IMR-90 (cell line): ENCODE data around the gene TRPM6. TPM values are rescaled to one million over a fixed set of nuclear protein-coding genes. Genes with fewer than 3 reads are reported as not detected.

Source experiments
- ATAC-seq: fragments of 200-7000 bp; cut with Tn5 transposase; 2 replicates; pipeline ENCODE4 v1.9.1; 2020; ENCODE audit warnings: low read depth, mild to moderate bottlenecking, moderate library complexity
- BruUV-seq: library from RNA; stranded (reverse); fragments of 400-500 nt; replicated peaks from 2 replicates; lab custom pipeline; 2021; lab: Mats Ljungman, UMichigan
- CTCF ChIA-PET: fragments of 300-600 bp; formaldehyde crosslinking; extraction: SDS; loops from one replicate; lab custom pipeline; 2021; ENCODE audit warnings: antibody characterized with exemption; lab: Yijun Ruan, JAX
- POLR2A ChIA-PET: fragments of 300-600 bp; sonication (Branson Sonifier 250); formaldehyde crosslinking; loops from one replicate; lab custom pipeline; 2022; ENCODE audit warnings: antibody characterized with exemption; ENCODE audit not compliant: unreplicated experiment; lab: Charles Lee
- DNase-seq: peaks from one replicate; pipeline ENCODE4 v3.0.0; 2013
- H2AFZ ChIP-seq: replicated peaks from 2 replicates; pipeline ENCODE3; 2013; ENCODE audit warnings: low read length, mild to moderate bottlenecking; ENCODE audit not compliant: poor library complexity
- H2AK5ac ChIP-seq: 2 replicates; pipeline ENCODE4 v1.6.1; 2013; ENCODE audit warnings: low read depth, low read length, inconsistent platforms
- H2AK9ac ChIP-seq: replicated peaks from 2 replicates; pipeline ENCODE3; 2013; ENCODE audit warnings: mild to moderate bottlenecking, low read depth, low read length, moderate library complexity; ENCODE audit not compliant: poor library complexity
- H2BK120ac ChIP-seq: 2 replicates; pipeline ENCODE4 v1.6.1; 2013; ENCODE audit warnings: low read depth, low read length, inconsistent platforms
- H2BK15ac ChIP-seq: 3 replicates; pipeline ENCODE4 v1.6.1; 2013; ENCODE audit warnings: low read depth, low read length, inconsistent platforms
- H2BK20ac ChIP-seq: 2 replicates; pipeline ENCODE4 v1.6.1; 2013; ENCODE audit warnings: low read depth, mild to moderate bottlenecking, inconsistent platforms, low read length, moderate library complexity
- H2BK5ac ChIP-seq: 2 replicates; pipeline ENCODE4 v1.6.1; 2013; ENCODE audit warnings: mild to moderate bottlenecking, low read depth, low read length, inconsistent platforms; ENCODE audit not compliant: poor library complexity, severe bottlenecking
- H3K14ac ChIP-seq: replicated peaks from 2 replicates; pipeline ENCODE4 v1.6.1; 2013; ENCODE audit warnings: low read depth, low read length, inconsistent platforms
- H3K18ac ChIP-seq: 2 replicates; pipeline ENCODE4 v1.6.1; 2013; ENCODE audit warnings: low read depth, low read length, control low read depth
- H3K23ac ChIP-seq: 2 replicates; pipeline ENCODE4 v1.6.1; 2013; ENCODE audit warnings: low read depth, low read length, inconsistent platforms
- H3K27ac ChIP-seq: 2 replicates; pipeline ENCODE4 v1.5.1; 2013; ENCODE audit warnings: mild to moderate bottlenecking, control low read depth, low read length; ENCODE audit not compliant: insufficient read depth
- H3K27me3 ChIP-seq: 2 replicates; pipeline ENCODE4 v1.6.1; 2013; ENCODE audit warnings: low read length; ENCODE audit not compliant: control insufficient read depth, insufficient read depth
- H3K36me3 ChIP-seq: 2 replicates; pipeline ENCODE4 v1.6.1; 2013; ENCODE audit warnings: low read length, mixed read lengths; ENCODE audit not compliant: control insufficient read depth, insufficient read depth
- H3K4ac ChIP-seq: 2 replicates; pipeline ENCODE4 v1.6.1; 2013; ENCODE audit warnings: low read depth, low read length, inconsistent platforms
- H3K4me1 ChIP-seq: 2 replicates; pipeline ENCODE4 v1.6.1; 2013; ENCODE audit warnings: low read length, mixed read lengths; ENCODE audit not compliant: control insufficient read depth, insufficient read depth
- H3K4me2 ChIP-seq: 2 replicates; pipeline ENCODE4 v1.6.1; 2013; ENCODE audit warnings: low read depth, mild to moderate bottlenecking, control low read depth, low read length, moderate library complexity
- H3K4me3 ChIP-seq: 2 replicates; pipeline ENCODE4 v1.5.1; 2013; ENCODE audit warnings: low read depth, mild to moderate bottlenecking, control low read depth, low read length, moderate library complexity; ENCODE audit not compliant: insufficient read depth
- H3K56ac ChIP-seq: 2 replicates; pipeline ENCODE4 v1.6.1; 2013; ENCODE audit warnings: low read length, inconsistent platforms; ENCODE audit not compliant: insufficient read depth; ENCODE audit errors: extremely low read depth
- H3K79me1 ChIP-seq, 2 experiments: 2 replicates each; pipeline ENCODE4 v1.6.1; 2013; ENCODE audit warnings: low read length in 2 of 2, inconsistent platforms in 1 of 2, low read depth in 1 of 2
- H3K9ac ChIP-seq: 2 replicates; pipeline ENCODE4 v1.6.1; 2013; ENCODE audit warnings: low read depth, low read length, control low read depth
- H3K9me1 ChIP-seq: 2 replicates; pipeline ENCODE4 v1.6.1; 2013; ENCODE audit warnings: low read length, inconsistent platforms; ENCODE audit not compliant: insufficient read depth
- H3K9me3 ChIP-seq: 2 replicates; pipeline ENCODE4 v1.6.1; 2013; ENCODE audit warnings: low read length; ENCODE audit not compliant: control insufficient read depth, insufficient read depth
- H4K20me1 ChIP-seq: 2 replicates; pipeline ENCODE4 v1.6.1; 2013; ENCODE audit warnings: low read length, inconsistent platforms; ENCODE audit not compliant: insufficient read depth
- H4K5ac ChIP-seq: 2 replicates; pipeline ENCODE4 v1.6.1; 2013; ENCODE audit warnings: mild to moderate bottlenecking, low read depth, low read length, control low read depth
- H4K8ac ChIP-seq, 2 experiments: 2 replicates each; pipeline ENCODE4 v1.6.1; 2013; ENCODE audit warnings: low read depth in 2 of 2, low read length in 2 of 2, control low read depth in 1 of 2, inconsistent platforms in 1 of 2
- H4K91ac ChIP-seq: 2 replicates; pipeline ENCODE4 v1.6.1; 2013; ENCODE audit warnings: low read depth, low read length, inconsistent platforms; ENCODE audit not compliant: insufficient read depth
- BHLHE40 ChIP-seq: fragments of 150-350 bp; IDR thresholded peaks from 2 replicates; pipeline ENCODE4 v1.6.1; 2016; ENCODE audit warnings: mild to moderate bottlenecking, low read depth, low read length
- CEBPB ChIP-seq: IDR thresholded peaks from 2 replicates; pipeline ENCODE4 v1.6.1; 2012; ENCODE audit warnings: low read depth, low read length, improper control_type of control experiment
- CHD1 ChIP-seq: IDR thresholded peaks from 2 replicates; pipeline ENCODE4 v1.6.1; 2012; ENCODE audit warnings: low read depth, low read length, improper control_type of control experiment
- FOS ChIP-seq: fragments of 150-350 bp; IDR thresholded peaks from 2 replicates; pipeline ENCODE4 v1.6.1; 2016; ENCODE audit warnings: low read depth, low read length
- MAFK ChIP-seq: IDR thresholded peaks from 2 replicates; pipeline ENCODE4 v1.6.1; 2012; ENCODE audit warnings: low read depth, low read length, improper control_type of control experiment
- MAZ ChIP-seq: IDR thresholded peaks from 2 replicates; pipeline ENCODE4 v1.6.1; 2012; ENCODE audit warnings: low read depth, mild to moderate bottlenecking, low read length, improper control_type of control experiment, moderate library complexity, borderline replicate concordance
- MXI1 ChIP-seq: IDR thresholded peaks from 2 replicates; pipeline ENCODE4 v1.6.1; 2012; ENCODE audit warnings: low read depth, mild to moderate bottlenecking, low read length, moderate library complexity, borderline replicate concordance
- NFE2L2 ChIP-seq: fragments of 150-350 bp; IDR thresholded peaks from 2 replicates; pipeline ENCODE4 v1.6.1; 2016; ENCODE audit warnings: low read depth, mild to moderate bottlenecking, low read length
- POLR2A ChIP-seq: IDR thresholded peaks from 2 replicates; pipeline ENCODE4 v1.6.1; 2012; ENCODE audit warnings: mild to moderate bottlenecking, low read depth, low read length
- RAD21 ChIP-seq: IDR thresholded peaks from 2 replicates; pipeline ENCODE4 v1.6.1; 2012; ENCODE audit warnings: low read length, improper control_type of control experiment
- RCOR1 ChIP-seq: IDR thresholded peaks from 2 replicates; pipeline ENCODE4 v1.6.1; 2012; ENCODE audit warnings: mild to moderate bottlenecking, low read length, improper control_type of control experiment; ENCODE audit not compliant: insufficient replicate concordance
- RFX5 ChIP-seq: IDR thresholded peaks from 2 replicates; pipeline ENCODE4 v1.8.0; 2012; ENCODE audit warnings: low read depth, mild to moderate bottlenecking, low read length, moderate library complexity
- SMC3 ChIP-seq: fragments of 150-350 bp; IDR thresholded peaks from 2 replicates; pipeline ENCODE4 v1.6.1; 2016; ENCODE audit warnings: low read depth, mild to moderate bottlenecking, antibody characterized with exemption, low read length, moderate library complexity
- WGBS, 2 experiments: methylation state at CpG; one replicate each; pipeline versions ENCODE4 v1.1.5 to v1.1.7; 2013; ENCODE audit warnings: missing lambda C conversion rate in 2 of 2; ENCODE audit not compliant: insufficient read length in 1 of 2; ENCODE audit errors: extremely low coverage in 2 of 2; 5-methylcytosine and 5-hydroxymethylcytosine counted together
- dilution Hi-C: fragments of 300-500 bp; cut with HindIII; formaldehyde crosslinking; loops from one replicate; pipeline ENCODE4 v1.14.3; 2018; ENCODE audit warnings: low sequenced_read_pairs; ENCODE audit not compliant: unreplicated experiment
- in situ Hi-C: fragments of 300-500 bp; cut with MboI; formaldehyde crosslinking; loops from 3 replicates; pipeline ENCODE4 v1.14.3; 2019; ENCODE audit warnings: low sequenced_read_pairs, inconsistent platforms, mixed read lengths
- intact Hi-C: fragments of 100-400 bp; cut with micrococcal nuclease; formaldehyde crosslinking; loops from 2 replicates; pipeline ENCODE4 v1.10.0; 2022
- polyA plus RNA-seq, 3 experiments: library from polyadenylated mRNA; depleted of rRNA; stranded (reverse); fragments of >200 nt; gene quantifications; 2 replicates each; pipeline ENCODE4 v1.2.3, GENCODE V29; 2012; ENCODE audit warnings: low replicate concordance in 1 of 3
- total RNA-seq: library from RNA; depleted of rRNA; stranded (reverse); fragments of >200 nt; gene quantifications from 2 replicates; pipeline ENCODE4 v1.2.3, GENCODE V29; 2012
- TF ChIP-seq, protein P1 (sequence below): fragments of 150-350 bp; IDR thresholded peaks from 2 replicates; pipeline ENCODE4 v1.6.1; 2017; ENCODE audit warnings: mild to moderate bottlenecking, antibody characterized with exemption, low read length, low read depth
- TF ChIP-seq, protein P2 (sequence below): conservative IDR thresholded peaks from 2 replicates; pipeline ENCODE4 v1.5.1; 2012; ENCODE audit warnings: mild to moderate bottlenecking, low read depth, low read length, improper control_type of control experiment
- TF ChIP-seq, protein P3 (sequence below): fragments of 150-350 bp; IDR thresholded peaks from 2 replicates; pipeline ENCODE4 v1.6.1; 2016; ENCODE audit warnings: low read depth, mild to moderate bottlenecking, low read length, moderate library complexity, borderline replicate concordance

The TRPM6 gene
- total and polyA plus RNA-seq, 2 of the 4 experiments (the other 2 are of a cell fraction): under 0.01 to 0.02 TPM

DNA sequence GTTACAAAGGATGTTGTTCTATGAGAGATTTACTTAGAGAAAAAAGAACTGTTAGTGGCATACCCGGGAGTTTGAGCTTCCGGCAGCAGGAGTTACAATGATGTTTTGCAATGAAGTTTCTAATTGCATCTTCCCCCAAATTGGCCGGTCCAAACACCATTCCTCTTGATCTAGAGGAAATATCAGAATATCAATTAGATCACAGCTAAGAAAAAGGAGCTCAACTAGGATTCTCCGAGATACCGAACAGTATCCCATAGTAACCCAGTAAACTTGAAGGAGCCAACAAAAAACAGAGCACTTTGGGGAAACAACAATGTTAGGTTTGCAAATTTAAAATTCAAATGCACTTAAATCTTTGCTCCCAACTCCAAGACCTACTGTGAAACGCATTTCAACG lies 159.5 kb downstream of the TRPM6 start:
- POLR2A ChIA-PET: no interaction called here

More for the DNA sequence above, 159.5 kb downstream of the TRPM6 start:
- dilution Hi-C loops (no loop called here), in situ Hi-C loops (no loop called here), intact Hi-C loops (no loop called here)
- Histone ChIP-seq H3K9me3 (no peaks in the 10 kb centered on the region), H3K9ac (no peak overlapping the region), H3K27me3 (peaks cover 4% of the 10 kb centered on the region), H2BK5ac (no peak overlapping the region), H3K36me3 (no peaks in the 10 kb centered on the region), H4K8ac (no peak overlapping the region), H4K20me1 (no peaks in the 10 kb centered on the region), H3K4me3 (no peak overlapping the region), H4K91ac (no peak overlapping the region), H3K23ac (no peak overlapping the region), H2BK15ac (no peak overlapping the region), H3K14ac (no peak overlapping the region), H3K4me2 (no peak overlapping the region), H2AK9ac (no peak overlapping the region), H3K56ac (no peak overlapping the region), H3K18ac (no peak overlapping the region), H3K4me1 (no peaks in the 10 kb centered on the region), H3K9me1 (no peaks in the 10 kb centered on the region), H3K4ac (no peak overlapping the region), H2BK120ac (no peak overlapping the region), H3K27ac (no peak overlapping the region), H2AK5ac (no peak overlapping the region), H2BK20ac (no peak overlapping the region), H3K79me1 (no peaks in the 10 kb centered on the region), H4K5ac (no peak overlapping the region), H2AFZ (no peak overlapping the region)
- no CpG with 5 or more reads among the region's 7 CpGs for WGBS, 2 experiments
- TF ChIP-seq, protein P1, sequence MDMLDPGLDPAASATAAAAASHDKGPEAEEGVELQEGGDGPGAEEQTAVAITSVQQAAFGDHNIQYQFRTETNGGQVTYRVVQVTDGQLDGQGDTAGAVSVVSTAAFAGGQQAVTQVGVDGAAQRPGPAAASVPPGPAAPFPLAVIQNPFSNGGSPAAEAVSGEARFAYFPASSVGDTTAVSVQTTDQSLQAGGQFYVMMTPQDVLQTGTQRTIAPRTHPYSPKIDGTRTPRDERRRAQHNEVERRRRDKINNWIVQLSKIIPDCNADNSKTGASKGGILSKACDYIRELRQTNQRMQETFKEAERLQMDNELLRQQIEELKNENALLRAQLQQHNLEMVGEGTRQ: no peak
- TF ChIP-seq CEBPB (no peak), MAFK (no peak), POLR2A (no peak), MAZ (no peak), NFE2L2 (no peak), RCOR1 (no peak), RFX5 (no peak), BHLHE40 (no peak), CHD1 (no peak), SMC3 (no peak), FOS (no peak), RAD21 (no peak), MXI1 (no peak)
- TF ChIP-seq, protein P2, sequence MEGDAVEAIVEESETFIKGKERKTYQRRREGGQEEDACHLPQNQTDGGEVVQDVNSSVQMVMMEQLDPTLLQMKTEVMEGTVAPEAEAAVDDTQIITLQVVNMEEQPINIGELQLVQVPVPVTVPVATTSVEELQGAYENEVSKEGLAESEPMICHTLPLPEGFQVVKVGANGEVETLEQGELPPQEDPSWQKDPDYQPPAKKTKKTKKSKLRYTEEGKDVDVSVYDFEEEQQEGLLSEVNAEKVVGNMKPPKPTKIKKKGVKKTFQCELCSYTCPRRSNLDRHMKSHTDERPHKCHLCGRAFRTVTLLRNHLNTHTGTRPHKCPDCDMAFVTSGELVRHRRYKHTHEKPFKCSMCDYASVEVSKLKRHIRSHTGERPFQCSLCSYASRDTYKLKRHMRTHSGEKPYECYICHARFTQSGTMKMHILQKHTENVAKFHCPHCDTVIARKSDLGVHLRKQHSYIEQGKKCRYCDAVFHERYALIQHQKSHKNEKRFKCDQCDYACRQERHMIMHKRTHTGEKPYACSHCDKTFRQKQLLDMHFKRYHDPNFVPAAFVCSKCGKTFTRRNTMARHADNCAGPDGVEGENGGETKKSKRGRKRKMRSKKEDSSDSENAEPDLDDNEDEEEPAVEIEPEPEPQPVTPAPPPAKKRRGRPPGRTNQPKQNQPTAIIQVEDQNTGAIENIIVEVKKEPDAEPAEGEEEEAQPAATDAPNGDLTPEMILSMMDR: no peak
- TF ChIP-seq, protein P3, sequence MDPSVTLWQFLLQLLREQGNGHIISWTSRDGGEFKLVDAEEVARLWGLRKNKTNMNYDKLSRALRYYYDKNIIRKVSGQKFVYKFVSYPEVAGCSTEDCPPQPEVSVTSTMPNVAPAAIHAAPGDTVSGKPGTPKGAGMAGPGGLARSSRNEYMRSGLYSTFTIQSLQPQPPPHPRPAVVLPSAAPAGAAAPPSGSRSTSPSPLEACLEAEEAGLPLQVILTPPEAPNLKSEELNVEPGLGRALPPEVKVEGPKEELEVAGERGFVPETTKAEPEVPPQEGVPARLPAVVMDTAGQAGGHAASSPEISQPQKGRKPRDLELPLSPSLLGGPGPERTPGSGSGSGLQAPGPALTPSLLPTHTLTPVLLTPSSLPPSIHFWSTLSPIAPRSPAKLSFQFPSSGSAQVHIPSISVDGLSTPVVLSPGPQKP: no peak
- no peak for DNase-seq
- no TSS peak for BruUV-seq
- CTCF ChIA-PET: no interaction called here
- ATAC-seq: no peak
